Measurements from ENCODE around the gene NEU4.
"Not testable (repeated sequence)": the region's sequence is repeated elsewhere in the genome, so short reads cannot be mapped to it uniquely, and the experiment has no call there.

The NEU4 gene, protein sequence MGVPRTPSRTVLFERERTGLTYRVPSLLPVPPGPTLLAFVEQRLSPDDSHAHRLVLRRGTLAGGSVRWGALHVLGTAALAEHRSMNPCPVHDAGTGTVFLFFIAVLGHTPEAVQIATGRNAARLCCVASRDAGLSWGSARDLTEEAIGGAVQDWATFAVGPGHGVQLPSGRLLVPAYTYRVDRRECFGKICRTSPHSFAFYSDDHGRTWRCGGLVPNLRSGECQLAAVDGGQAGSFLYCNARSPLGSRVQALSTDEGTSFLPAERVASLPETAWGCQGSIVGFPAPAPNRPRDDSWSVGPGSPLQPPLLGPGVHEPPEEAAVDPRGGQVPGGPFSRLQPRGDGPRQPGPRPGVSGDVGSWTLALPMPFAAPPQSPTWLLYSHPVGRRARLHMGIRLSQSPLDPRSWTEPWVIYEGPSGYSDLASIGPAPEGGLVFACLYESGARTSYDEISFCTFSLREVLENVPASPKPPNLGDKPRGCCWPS

DNA sequence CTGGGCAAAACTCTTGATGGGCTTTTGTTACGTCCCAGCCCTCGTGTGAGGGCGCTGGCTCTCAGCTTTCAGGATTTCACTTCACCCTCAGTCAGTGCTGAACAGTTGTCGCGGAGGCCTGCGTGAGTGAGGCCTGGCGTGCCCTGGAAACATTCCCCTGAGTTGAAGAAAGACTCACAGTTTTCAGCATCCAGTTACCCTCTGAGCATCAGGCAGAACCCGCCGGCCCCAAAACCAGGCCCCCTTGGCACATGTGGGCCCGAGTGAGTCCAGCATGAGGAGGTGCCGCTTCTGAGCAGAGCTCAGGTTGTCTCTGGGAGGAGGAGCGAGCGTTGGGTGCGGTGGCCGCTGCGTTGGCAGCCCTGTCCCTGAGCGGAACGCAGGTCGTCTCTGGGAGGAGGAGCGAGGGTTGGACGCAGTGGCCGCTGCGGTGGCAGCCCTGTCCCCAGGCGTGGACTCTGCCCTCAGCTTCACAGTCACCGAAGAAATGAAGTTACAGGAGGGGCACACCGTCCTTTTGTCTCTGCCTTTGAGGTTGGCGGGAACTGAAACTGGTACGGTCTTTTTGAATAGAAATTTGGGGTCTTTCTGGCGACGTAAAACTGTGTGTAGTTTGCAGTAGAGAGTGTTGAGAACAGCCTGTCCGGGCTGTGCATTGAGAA, at the start of gene NEU4:
Gene NEU4 (plus strand): TSS at position 473 of the 662 bp plus-strand sequence. CDS start 5,292 bp downstream, outside the sequence.
- DNase-seq, result no peak

DNA sequence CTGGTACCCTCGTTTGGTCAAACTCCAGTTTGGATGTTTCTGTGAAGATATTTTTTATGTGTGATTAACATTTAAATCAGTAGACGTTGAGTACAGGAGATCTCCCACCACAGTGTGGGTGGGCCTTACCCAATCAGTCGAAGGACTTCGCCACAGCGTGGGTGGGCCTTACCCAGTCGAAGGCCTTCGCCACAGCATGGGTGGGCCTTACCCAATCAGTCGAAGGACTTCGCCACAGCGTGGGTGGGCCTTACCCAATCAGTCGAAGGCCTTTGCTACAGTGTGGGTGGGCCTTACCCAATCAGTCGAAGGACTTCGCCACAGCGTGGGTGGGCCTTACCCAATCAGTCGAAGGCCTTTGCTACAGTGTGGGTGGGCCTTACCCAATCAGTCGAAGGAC, 49.1 kb upstream of the NEU4 start:
- not testable (repeated sequence) for DNase-seq

DNA sequence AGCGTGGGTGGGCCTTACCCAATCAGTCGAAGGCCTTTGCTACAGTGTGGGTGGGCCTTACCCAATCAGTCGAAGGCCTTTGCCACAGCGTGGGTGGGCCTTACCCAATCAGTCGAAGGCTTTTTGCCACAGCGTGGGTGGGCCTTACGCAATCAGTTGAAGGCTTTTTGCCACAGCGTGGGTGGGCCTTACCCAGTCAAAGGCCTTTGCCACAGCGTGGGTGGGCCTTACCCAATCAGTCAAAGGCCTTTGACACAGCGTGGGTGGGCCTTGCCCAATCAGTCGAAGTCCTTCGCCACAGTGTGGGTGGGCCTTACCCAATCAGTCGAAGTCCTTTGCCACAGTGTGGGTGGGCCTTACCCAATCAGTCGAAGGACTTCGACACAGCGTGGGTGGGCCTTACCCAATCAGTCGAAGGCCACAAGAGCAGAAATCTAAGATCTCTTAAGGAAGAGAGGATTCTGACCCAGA, 48.7 kb upstream of the NEU4 start:
- DNase-seq, result no peak

DNA sequence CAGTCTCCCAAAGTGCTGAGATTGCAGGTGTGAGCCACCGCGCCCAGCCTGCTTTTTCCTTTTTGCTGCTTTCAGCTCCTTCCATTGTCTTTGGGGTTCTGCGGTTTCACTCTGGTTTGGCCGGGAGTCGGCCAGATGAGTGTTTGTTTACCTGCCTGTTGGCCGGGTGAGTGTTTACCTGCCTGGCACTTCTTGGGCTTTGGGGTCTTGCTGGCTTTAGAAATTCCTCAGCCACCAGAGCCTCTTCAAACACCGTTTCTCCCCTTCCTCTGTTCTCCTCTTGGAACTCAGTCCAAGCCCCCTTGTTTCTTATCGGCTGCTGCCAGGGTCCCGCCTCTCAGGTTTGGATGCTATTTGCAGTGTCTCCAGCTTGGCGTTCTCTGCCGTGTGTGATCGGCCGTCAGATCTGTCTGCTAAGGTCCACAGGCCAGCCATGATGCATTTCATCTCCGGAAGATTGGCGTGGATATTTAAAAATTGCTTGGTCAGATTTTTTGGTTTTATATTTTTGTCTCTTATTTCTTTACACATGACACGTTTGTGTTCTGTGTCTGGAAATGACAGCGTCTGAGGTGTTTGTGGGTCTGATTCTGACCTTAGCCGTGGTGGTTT, 46.6 kb upstream of the NEU4 start:
- DNase-seq, result no peak

DNA sequence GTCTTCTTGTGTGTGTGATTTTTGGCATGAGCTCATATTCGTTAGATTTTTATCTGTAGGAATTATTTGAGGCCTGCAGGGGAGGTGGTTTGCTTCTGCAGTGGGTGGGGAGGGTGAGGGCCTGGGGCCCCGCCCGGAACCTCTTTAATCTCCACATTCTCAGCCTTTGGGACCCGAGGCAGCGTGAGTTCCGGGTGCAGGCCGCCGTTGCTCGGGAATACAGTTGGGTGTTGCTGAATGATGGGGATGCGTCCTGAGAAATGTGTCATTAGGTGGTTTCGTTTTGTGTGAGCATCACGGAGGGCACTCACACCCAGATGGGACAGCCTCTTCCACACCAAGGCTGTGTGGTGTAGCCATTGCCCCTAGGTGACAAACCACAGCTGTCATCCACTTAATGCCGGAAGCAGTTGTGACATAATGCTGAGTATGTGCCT, 46.0 kb upstream of the NEU4 start:
- no peak for DNase-seq

DNA sequence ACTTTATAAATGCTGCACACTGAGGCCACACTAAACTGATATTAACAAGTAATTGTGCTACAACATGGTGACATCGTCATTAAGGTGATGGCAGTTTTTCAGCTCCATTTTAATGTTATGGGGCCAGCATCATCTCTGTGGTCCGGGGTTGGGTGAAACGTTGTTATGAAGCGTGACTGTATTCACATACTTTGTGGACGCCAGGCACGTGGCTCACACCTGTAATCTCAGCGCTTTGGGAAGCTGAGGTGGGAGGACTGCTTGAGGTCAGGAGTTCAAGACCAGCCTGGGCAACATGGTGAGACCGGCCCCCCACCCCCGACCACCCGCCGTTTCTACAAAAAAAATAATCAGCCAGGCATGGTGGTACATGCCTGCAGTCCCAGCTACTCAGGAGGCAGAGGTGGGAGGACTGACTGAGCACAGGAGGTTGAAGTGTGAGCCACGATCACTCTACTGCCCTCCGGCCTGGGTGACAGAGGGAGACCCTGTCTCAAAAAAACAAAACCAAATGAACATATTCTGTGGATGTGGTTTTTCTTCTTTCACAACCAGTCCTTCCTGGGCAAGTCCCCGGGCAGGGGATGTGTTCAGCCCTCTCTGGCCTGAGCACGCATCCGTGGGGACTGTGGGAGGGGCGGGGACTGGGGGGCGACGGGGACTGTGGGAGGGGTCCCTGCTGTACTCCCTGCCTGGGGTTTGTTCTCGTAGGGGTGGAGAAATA, 45.3 kb upstream of the NEU4 start:
- DNase-seq, result no peak

DNA sequence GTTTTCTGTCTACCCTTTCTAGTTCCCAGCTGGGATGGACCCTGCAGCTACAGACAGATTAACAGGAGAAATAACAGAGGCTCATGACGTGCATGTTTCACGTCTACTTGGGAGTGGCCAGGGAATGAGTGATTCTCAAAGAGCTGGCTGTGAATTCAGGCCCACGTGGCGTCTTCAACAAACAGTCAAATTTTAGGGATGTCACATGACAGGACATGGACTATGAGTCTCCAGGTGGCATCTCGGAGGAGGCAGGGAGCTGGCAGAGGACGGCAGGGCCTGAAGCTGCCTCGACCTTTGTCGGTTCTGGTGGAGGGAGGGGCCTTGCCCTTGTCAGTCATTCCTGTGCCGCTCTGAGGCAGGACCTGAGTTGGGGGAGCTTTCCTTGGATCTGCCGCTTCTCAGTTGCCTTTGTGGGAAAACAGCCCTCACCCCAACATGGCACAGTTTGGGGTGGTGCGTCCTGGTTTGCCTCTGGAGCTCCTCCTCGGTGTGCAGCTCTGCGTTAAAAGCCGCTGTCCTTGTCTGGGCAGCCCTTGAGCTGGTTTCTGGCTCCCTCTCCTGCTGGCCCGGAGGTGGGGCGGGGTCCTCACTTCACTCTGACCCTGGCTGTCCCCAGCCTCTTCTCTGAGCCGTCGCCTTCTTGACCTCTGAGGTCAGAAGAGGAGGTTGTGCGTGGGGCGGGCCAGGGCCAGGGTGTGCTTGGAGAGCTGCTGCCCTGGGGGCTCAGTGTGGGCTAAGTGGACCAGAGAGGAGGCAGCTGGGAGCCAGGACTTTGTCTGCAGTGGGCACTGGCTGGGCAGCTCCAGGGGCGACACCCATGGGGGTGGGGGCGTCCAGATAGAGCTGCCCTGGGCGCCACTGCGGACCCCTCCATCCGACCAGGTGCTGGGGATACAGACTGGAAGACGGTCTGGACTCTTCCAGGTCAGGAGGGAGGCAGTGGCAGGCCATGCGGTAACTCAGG, 44.4 kb upstream of the NEU4 start:
- DNase-seq, result no peak

DNA sequence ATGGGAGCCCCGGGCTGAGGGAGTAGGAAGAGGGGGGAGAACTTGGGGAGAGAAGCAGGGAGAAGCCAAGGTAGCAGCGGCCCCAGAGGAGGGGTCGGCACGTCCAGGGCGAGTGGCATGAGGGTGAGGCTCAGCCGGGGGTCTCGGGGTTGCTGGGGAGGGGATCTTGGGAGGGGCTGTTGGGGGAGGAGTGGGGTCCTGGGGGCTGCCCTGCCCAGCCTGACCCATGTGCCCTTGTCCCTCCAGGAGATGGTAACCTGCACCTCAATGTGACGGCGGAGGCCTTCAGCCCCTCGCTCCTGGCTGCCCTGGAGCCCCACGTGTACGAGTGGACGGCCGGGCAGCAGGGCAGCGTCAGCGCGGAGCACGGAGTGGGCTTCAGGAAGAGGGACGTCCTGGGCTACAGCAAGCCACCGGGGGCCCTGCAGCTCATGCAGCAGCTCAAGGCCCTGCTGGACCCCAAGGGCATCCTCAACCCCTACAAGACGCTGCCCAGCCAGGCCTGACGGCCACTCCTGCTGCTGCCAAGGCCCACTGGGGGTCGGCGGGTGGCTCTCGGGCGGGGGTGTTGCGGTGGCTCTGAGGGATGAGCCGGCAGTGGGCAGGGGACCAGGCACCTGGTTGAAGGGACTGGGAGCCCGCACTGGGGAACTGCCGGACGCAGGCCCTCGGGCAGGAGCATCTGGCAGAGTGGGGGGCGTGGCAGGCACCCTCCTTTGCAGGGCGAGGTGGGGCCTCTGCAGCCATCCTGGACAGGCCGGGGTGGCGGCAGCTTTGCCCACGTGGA, 41.3 kb upstream of the NEU4 start:
- no peak for DNase-seq

DNA sequence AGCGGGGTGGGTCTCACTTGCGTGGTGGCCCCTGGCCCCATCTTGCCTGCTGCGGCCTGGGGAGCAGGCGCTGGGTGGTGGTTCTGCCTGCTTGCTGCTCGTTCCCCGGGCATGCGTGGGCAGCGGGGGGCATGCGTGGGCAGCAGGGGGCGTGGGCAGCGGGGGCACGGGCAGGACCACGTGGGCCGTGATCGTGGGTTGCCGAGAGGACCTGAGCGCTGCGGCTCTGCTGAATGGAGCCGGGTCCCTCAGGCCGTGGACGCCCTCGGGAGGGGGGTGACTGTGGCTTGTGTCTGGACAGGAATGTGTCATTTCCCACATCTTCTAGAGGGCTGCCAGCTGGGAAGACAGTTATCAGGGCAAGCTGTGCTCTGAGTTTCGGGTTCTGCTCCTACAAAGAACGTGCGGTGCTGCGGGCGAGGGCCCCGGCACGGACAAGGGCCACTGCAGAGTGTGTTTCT, 40.7 kb upstream of the NEU4 start:
- no peak for DNase-seq

DNA sequence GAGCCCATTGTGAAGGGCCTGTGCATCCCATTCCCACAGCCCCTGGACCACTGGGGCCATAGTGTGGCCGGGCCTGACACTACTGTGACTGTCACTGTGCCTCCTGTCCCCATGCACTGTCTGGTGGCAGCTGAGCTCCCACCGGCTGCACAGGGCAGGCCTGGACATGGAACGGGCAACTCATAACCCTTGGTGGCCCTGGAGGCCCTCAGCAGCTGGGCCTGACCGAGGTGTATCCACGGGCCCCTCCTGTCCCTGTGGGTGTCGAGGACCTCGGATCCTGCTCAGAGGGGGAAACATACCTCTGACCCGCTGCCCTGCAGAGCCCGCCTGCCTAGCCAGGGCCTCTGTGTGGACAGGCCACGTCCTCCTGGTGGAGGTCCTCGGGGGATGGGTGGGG, 40.1 kb upstream of the NEU4 start:
- no peak for DNase-seq

DNA sequence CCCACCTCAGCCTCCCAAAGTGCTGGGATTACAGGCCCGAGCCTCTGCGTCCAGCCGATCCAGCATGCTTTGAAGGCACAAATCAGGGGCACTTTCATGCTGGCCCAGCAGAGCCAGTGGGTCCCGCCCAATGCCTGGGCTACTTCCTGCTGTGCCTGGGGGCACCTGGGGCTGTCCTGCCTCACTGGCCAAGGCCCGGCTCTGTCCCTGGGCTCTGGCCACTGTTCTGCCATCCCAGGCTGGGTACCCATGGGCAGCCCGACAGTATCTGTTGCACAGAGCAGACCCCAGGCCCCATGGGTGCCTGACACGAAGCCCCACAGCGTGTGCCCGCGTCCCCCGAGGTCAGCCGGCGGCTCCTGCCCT, 39.2 kb upstream of the NEU4 start:
- DNase-seq, result no peak

DNA sequence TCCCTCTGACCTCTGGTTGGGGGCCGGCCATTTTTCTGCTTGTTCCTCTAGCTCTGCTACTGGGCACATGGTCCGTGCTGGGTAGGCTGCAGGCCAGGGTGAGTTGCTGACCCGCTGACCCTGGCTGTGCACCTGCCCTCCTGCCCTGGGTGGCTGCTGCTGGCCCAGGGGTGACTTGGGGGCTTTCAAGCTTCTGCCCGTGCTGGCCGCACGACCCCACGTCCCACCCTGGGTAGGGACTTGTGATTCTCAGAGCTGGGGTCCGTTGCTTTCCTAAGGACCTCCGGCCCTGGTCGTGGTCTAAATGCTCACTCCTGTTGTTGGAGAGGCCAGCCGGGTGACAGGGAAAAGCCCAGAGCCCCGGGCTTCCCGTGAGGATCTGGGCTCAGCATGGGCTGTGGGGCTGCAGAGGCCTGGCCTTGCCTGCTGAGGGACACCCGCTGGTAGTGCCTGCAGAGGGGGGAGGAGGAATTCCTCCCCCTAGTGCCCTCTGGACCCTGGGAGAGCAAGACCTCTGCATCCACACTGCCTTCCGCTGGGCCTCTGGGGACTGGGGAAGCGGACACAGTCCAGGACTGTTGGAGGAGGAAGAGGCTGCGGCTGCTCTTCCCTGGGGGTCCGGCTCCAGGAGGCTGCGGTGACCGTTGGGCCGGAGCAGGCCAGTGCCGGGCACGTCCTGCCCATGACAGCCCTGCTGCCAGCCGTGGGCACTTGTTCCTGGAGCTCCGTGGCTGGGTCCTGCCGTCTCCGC, 38.6 kb upstream of the NEU4 start:
- no peak for DNase-seq

DNA sequence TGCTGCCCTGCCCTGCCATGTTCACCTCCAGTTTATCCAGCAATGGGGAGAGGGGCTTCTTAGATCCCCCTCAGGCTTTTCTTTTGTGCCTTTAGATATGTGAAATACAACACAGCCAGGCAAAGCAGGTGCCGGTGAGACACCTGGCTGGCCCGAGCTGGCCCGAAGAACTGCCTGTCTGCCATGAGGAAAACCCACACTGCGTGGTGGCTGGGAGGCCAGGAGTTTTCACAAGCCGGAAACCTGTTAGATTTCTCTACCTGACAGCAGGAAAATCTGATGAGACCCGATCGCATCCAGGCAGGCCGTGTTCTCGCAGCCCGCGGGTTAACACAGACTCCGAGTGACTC, 38.1 kb upstream of the NEU4 start:
- no peak for DNase-seq

DNA sequence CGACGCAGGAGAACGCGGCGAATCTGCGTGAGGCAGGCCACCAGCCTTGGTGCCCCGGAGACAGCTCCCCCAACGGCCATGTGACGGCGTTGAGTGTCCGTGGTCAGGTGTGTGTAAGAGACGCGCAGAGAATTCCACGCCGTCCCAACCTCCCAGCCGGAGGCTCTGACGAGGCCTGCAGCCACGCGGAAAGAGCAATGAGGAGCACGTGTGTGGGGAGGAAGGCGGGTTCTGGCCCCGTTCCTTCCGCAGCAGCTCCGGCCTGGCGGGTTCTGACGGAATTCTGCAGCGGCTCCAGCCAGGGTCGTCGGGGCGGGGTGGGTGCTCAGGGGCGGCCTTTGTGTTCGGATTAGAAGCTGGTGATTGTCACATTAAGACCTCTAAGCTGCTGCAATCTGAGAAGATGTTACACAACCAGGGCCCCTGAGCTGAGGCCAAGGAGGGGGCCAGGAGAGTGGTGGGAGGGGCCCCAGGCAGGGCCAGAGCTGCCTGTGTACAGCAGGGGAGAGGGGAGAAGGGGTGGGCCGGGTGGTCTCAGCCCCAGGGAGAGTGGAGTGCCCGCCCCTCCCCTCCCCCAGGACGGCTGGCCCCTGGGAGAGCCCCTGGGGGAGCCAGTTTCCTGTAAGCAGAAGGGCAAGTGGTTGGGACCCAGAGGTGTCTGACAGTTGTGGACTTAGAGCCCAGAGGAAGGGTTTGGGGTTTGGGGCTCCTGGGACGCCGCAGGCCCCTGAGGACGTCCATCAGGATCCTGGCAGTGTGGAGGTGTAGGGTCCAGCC, 37.5 kb upstream of the NEU4 start:
- DNase-seq, result no peak

DNA sequence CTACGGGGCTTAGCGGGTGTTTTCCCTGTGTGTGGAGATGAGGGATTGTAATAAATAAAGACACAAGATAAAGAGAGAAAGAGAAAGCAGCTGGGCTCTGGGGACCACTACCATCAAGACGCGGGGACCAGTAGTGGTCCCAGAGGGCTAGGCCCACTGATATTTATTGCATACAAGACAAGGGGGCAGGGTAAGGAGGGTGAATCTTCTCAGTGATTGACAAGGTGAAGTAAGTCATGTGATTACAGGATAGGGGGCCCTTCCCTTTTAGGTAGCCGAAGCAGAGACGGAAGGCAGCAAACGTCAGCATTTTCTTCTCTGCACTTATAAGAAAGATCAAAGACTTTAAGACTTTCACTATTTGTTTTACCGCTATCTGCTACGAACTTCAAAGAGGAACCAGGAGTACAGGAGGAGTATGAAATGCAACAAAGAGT, 36.9 kb upstream of the NEU4 start:
- no peak for DNase-seq

DNA sequence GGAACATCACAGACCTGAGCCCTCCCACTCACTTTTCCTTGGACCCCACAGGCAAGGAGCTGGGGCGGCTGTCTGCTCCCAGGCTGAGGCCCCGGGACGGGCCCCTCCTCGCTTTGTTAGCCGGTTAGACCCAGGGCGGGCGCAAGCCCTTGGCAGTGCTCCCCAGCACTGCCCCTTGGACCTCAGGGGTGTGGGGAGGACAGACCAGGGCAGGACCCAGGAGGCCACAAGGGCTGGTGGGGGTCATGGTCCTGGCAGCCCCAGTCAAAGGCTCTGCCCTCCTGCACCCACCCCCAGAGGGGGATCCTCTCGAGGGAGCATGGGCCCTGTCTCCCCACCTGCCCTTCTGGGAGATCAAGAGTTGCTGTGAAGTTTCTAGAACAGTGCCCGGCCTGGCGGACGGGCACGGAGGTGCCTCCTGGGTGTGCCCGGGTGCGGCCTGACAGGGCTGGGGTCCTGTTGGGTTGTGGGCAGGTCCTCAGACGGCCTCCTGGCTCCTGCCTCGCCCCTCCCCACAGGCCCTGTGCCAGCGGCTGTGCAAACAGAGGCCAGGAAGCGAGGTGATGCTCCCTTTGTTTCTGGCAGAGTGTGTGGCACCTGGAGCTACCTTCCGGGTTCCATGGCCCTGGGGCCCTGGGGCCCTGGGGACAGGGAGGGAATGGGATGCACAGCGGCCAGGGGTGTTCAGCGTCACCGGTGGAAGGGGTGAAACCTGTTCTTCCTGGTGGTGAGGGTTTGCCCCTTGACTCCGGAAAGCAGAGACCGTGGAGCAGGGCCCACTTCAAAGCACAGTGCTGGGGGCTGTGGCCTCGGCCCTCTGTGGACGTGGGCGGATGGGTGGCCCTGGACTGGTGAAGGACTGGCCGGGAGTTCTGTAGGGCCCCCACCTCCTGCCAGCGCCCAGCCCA, 35.2 kb upstream of the NEU4 start:
- peak; percentile 77 to 92 for DNase-seq

DNA sequence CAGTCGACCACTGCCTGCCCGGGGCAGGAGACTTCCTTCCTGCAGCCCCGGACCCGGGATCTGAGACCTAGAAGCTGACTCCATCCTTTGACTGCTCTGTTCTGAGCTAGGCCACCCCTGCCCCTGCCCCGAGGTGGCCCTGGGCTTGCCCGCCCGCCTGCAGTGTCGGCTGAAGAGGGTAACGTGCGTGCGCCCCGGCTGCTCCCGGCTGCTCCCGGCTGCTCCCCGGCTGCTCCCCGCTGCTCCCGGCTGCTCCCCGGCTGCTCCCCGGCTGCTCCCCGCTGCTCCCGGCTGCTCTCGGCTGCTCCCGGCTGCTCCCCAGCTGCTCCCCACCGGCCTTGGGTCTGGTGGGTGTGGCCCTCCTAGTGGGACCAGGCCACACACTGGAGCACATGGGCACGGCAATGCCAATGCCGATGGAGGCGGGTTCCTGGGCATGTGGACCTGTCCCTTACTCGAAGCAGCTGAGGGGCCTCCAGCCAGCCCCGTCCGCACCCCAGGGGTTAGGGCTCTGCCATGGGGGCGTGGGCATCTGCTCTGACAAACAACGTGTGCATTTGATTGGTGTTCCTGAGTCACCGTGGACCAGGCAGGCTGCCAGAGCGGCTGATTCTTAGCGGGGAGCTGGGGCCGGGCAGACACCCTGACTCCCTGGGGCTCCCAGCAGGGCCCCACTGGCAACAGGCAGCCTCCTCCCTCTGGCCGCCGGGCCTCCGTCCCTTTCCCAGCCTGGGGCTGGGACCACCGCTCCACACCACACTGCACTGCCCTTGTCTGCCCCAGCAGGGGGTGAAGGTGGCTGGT, 34.4 kb upstream of the NEU4 start:
- DNase-seq, result peak; percentile 81 to 94
